Gastrocnemius medialis (tissue), 4 donors: ENCODE results near the gene EIPR1.

Experiments
- POLR2A ChIP-seq, 2 donors: fragments of 450-650 bp; IDR thresholded peaks; one replicate each; pipeline ENCODE4 v1.6.1; 2017; ENCODE audit warnings: antibody characterized with exemption in 2 of 2, mild to moderate bottlenecking in 2 of 2, moderate library complexity in 2 of 2
- TF ChIP-seq, protein P1 (sequence below), 5 experiments: fragments of 450-650 bp in 3 of 5; fragments of 200-600 bp in 2 of 5; sonication (generic) in 2 of 5; IDR thresholded peaks in 4 of 5; conservative IDR thresholded peaks in 1 of 5; 1 replicate in 4 of 5; 2 replicates in 1 of 5; pipeline ENCODE4 v1.5.1; 2016 to 2019; ENCODE audit warnings: antibody characterized with exemption in 5 of 5, mild to moderate bottlenecking in 3 of 5, moderate library complexity in 3 of 5

DNA sequence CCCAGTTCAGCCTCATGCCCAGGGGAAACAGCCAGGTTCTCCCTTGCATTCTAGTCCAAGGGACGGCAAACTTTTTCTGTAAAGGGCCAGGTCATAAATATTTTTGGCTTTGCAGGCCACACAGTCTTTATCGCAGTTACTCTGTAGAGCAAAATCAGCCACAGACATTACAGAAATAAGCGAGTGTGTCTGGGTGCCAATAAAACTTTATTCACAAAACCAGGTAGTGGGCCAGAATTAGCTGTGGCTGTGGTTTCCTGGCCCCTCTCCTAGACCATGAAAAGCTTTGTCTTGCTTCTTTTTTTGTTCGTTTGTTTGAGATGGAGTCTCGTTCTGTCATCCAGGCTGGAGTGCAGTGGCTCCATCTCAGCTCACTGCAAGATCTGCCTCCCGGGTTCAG, 80.1 kb downstream of the EIPR1 start:
- TF ChIP-seq, protein P1, sequence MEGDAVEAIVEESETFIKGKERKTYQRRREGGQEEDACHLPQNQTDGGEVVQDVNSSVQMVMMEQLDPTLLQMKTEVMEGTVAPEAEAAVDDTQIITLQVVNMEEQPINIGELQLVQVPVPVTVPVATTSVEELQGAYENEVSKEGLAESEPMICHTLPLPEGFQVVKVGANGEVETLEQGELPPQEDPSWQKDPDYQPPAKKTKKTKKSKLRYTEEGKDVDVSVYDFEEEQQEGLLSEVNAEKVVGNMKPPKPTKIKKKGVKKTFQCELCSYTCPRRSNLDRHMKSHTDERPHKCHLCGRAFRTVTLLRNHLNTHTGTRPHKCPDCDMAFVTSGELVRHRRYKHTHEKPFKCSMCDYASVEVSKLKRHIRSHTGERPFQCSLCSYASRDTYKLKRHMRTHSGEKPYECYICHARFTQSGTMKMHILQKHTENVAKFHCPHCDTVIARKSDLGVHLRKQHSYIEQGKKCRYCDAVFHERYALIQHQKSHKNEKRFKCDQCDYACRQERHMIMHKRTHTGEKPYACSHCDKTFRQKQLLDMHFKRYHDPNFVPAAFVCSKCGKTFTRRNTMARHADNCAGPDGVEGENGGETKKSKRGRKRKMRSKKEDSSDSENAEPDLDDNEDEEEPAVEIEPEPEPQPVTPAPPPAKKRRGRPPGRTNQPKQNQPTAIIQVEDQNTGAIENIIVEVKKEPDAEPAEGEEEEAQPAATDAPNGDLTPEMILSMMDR (IDR thresholded peaks at IDR 0.05 in 4 of 5, conservative IDR thresholded peaks at IDR 0.05 in 1 of 5): no peak
- TF ChIP-seq POLR2A (IDR thresholded peaks at IDR 0.05): no peak
